HEK293T (cell line): ENCODE results near the gene SLC2A11.

Experiments used
- CTCF ChIA-PET: fragments of 350-600 bp; formaldehyde crosslinking; extraction: SDS; loops from one replicate; lab custom pipeline; 2021; ENCODE audit warnings: antibody characterized with exemption, inconsistent platforms; lab: Yijun Ruan, JAX
- POLR2A ChIA-PET: fragments of 350-600 bp; formaldehyde crosslinking; extraction: SDS; loops from one replicate; lab custom pipeline; 2020; ENCODE audit warnings: antibody characterized with exemption, inconsistent platforms; lab: Yijun Ruan, JAX
- DNase-seq: peaks from one replicate; pipeline ENCODE4 v3.0.0; 2012; ENCODE audit warnings: mixed read lengths; ENCODE audit errors: extremely low spot score
- ARNT ChIP-seq: fragments of 450-650 bp; IDR thresholded peaks from 2 replicates; pipeline ENCODE4 v1.6.1; 2017; ENCODE audit warnings: mild to moderate bottlenecking
- BHLHE40 ChIP-seq: fragments of 450-650 bp; IDR thresholded peaks from 2 replicates; pipeline ENCODE4 v1.6.1; 2016; ENCODE audit warnings: mild to moderate bottlenecking, moderate library complexity, borderline replicate concordance
- CTBP1 ChIP-seq: fragments of 450-650 bp; IDR thresholded peaks from 2 replicates; pipeline ENCODE4 v1.6.1; 2016; ENCODE audit warnings: borderline replicate concordance
- ELF4 ChIP-seq: fragments of 450-650 bp; IDR thresholded peaks from 2 replicates; pipeline ENCODE4 v1.6.1; 2017; ENCODE audit warnings: antibody characterized with exemption
- FOXA1 ChIP-seq: fragments of 450-650 bp; IDR thresholded peaks from 2 replicates; pipeline ENCODE4 v1.6.1; 2016; ENCODE audit warnings: mild to moderate bottlenecking
- FOXK2 ChIP-seq: fragments of 450-650 bp; IDR thresholded peaks from 2 replicates; pipeline ENCODE4 v1.6.1; 2016; ENCODE audit warnings: mild to moderate bottlenecking
- FOXM1 ChIP-seq: fragments of 450-650 bp; IDR thresholded peaks from 2 replicates; pipeline ENCODE4 v1.6.1; 2017; ENCODE audit warnings: mild to moderate bottlenecking, borderline replicate concordance
- HDGF ChIP-seq: fragments of 450-650 bp; IDR thresholded peaks from 2 replicates; pipeline ENCODE4 v1.6.1; 2017; ENCODE audit warnings: antibody characterized with exemption, borderline replicate concordance
- L3MBTL2 ChIP-seq: fragments of 450-650 bp; conservative IDR thresholded peaks from 2 replicates; pipeline ENCODE4 v1.6.1; 2016; ENCODE audit warnings: mild to moderate bottlenecking
- LEF1 ChIP-seq: fragments of 450-650 bp; IDR thresholded peaks from 2 replicates; pipeline ENCODE4 v1.6.1; 2017; ENCODE audit warnings: mild to moderate bottlenecking, borderline replicate concordance
- NFRKB ChIP-seq: fragments of 450-650 bp; IDR thresholded peaks from 2 replicates; pipeline ENCODE4 v1.6.1; 2016; ENCODE audit warnings: mild to moderate bottlenecking, moderate library complexity
- PKNOX1 ChIP-seq: fragments of 450-650 bp; IDR thresholded peaks from 2 replicates; pipeline ENCODE4 v1.6.1; 2016
- SP1 ChIP-seq: fragments of 450-650 bp; IDR thresholded peaks from 2 replicates; pipeline ENCODE4 v1.6.1; 2017
- SUZ12 ChIP-seq: fragments of 450-650 bp; IDR thresholded peaks from 2 replicates; pipeline ENCODE4 v1.6.1; 2016; ENCODE audit warnings: mild to moderate bottlenecking
- TARDBP ChIP-seq: fragments of 450-650 bp; IDR thresholded peaks from 2 replicates; pipeline ENCODE4 v1.6.1; 2016
- ZNF384 ChIP-seq: fragments of 450-650 bp; IDR thresholded peaks from 2 replicates; pipeline ENCODE4 v1.6.1; 2016

The SLC2A11 gene

GRCh38 chr22:23882370-23882769 is 24.7 kb downstream of the SLC2A11 start:
- TF ChIP-seq ARNT, result no peak
- no peak for TF ChIP-seq ELF4
- TF ChIP-seq SUZ12, result no peak
- TF ChIP-seq FOXM1, result no peak
- no peak for TF ChIP-seq ZNF384
- no peak for TF ChIP-seq CTBP1
- no peak for TF ChIP-seq FOXA1
- DNase-seq, result no peak
- POLR2A ChIA-PET, result interaction anchor here (0.7 to 2.5 kb wide), 3 partner anchors 12 to 31 kb away, joined by 3 to 12 read pairs (median 7); partner anchors contain the start of genes MIF and SLC2A11
- CTCF ChIA-PET, result no interaction called here

GRCh38 chr22:23883658-23884057 is 26.0 kb downstream of the SLC2A11 start:
- POLR2A ChIA-PET, result interaction anchor here (1.9 to 2.5 kb wide), 2 partner anchors 11 to 26 kb away, joined by 7 to 12 read pairs; partner anchors contain the start of genes MIF and SLC2A11

GRCh38 chr22:23884140-23884539 is 26.5 kb downstream of the SLC2A11 start:
- ChIA-PET POLR2A (interaction anchor here (2.5 kb wide), 1 partner anchor 10 kb away, joined by 12 read pairs; the partner anchor contains the start of gene MIF), CTCF (interaction anchor here (1.0 kb wide), 1 partner anchor 9 kb away, joined by 3 read pairs; no protein-coding TSS in a partner anchor)
- TF ChIP-seq ZNF384 (no peak), SUZ12 (no peak), CTBP1 (no peak), L3MBTL2 (no peak), SP1 (no peak), NFRKB (no peak), BHLHE40 (no peak), ARNT (no peak), FOXA1 (no peak), LEF1 (no peak), FOXM1 (no peak), TARDBP (no peak), HDGF (no peak), ELF4 (no peak)
- DNase-seq, result no peak

More at GRCh38 chr22:23883658-23884057, 26.0 kb downstream of the SLC2A11 start:
- CTCF ChIA-PET, result no interaction called here
- no peak for DNase-seq
- no peak for TF ChIP-seq BHLHE40
- no peak for TF ChIP-seq SUZ12
- TF ChIP-seq LEF1, result no peak

GRCh38 chr22:23888615-23889401 is 31.1 kb downstream of the SLC2A11 start:
- ChIA-PET POLR2A (interaction anchor here (1.9 kb wide), 1 partner anchor 31 kb away, joined by 8 read pairs; the partner anchor contains the start of gene SLC2A11), CTCF (interaction anchor here (0.6 to 1.5 kb wide), 3 partner anchors 14 to 31 kb away, joined by 3 to 5 read pairs (median 4); no protein-coding TSS in a partner anchor)
- DNase-seq, result peak; percentile 51
- TF ChIP-seq FOXM1, result no peak
- no peak for TF ChIP-seq PKNOX1
- no peak for TF ChIP-seq TARDBP
- TF ChIP-seq ARNT, result no peak
- TF ChIP-seq CTBP1, result no peak
- TF ChIP-seq NFRKB, result no peak
- TF ChIP-seq SUZ12, result no peak
- TF ChIP-seq FOXA1, result no peak
- no peak for TF ChIP-seq L3MBTL2
- TF ChIP-seq SP1, result no peak
- no peak for TF ChIP-seq BHLHE40
- no peak for TF ChIP-seq FOXK2

GRCh38 chr22:23889620-23890019 is 31.9 kb downstream of the SLC2A11 start:
- CTCF ChIA-PET, result no interaction called here
- no peak for DNase-seq
- POLR2A ChIA-PET, result interaction anchor here (1.9 kb wide), 1 partner anchor 32 kb away, joined by 8 read pairs; the partner anchor contains the start of gene SLC2A11
- TF ChIP-seq BHLHE40 (no peak), ELF4 (no peak), CTBP1 (no peak), FOXM1 (no peak), ARNT (no peak), NFRKB (no peak), L3MBTL2 (no peak), ZNF384 (no peak), SUZ12 (no peak), HDGF (no peak), SP1 (no peak), FOXA1 (no peak), TARDBP (no peak), FOXK2 (no peak), PKNOX1 (no peak), LEF1 (no peak)

GRCh38 chr22:23891726-23892125 is 34.1 kb downstream of the SLC2A11 start:
- no peak for DNase-seq
- ChIA-PET CTCF (no interaction called here), POLR2A (interaction anchor here (3.6 kb wide), 1 partner anchor 32 kb away, joined by 85 read pairs; the partner anchor contains the start of gene SLC2A11)

More at GRCh38 chr22:23891726-23892125, 34.1 kb downstream of the SLC2A11 start:
- TF ChIP-seq SP1 (no peak), LEF1 (no peak), BHLHE40 (no peak), ZNF384 (no peak), FOXK2 (no peak), ARNT (no peak), FOXM1 (no peak), L3MBTL2 (no peak), FOXA1 (no peak), TARDBP (no peak), HDGF (no peak), NFRKB (no peak), SUZ12 (no peak), ELF4 (no peak)
